HG03097 (cell line): ENCODE data around the gene SH3GL1.

Source experiments
- ATAC-seq: cut with Tn5 transposase; IDR thresholded peaks from one replicate; pipeline ENCODE4 v1.9.1; 2021; ENCODE audit not compliant: unreplicated experiment, low FRiP score

SH3GL1 gene

DNA sequence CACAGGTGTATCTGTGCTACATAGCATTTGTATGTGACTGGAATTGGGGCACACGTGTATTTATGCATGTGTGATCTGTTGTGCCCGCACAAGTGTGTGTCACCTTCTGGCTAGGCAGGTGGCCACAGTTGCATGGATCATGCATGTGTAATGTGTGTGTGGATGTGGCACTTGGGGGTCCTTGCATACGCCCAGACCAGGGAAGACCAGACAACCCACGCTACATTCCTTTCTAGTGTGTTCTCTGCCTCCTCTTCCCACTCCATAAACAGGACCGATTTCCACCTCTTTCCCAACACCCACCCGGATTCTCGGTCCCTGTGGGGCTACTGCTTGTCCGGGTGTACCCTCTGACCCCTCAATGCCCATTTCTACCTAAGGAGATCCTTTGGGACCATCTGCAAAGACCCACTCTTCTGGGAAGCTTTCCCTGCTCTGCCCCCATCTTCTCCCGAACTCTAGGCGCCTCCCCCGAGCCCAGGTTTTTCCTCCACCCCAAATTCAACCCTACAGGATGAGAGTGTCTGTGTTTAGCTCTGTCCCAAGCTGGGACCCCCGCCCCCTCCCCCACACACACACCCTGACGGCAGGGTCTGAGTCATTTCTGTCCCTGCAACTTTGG is 74.0 kb downstream of the SH3GL1 start:
- ATAC-seq, result no peak

DNA sequence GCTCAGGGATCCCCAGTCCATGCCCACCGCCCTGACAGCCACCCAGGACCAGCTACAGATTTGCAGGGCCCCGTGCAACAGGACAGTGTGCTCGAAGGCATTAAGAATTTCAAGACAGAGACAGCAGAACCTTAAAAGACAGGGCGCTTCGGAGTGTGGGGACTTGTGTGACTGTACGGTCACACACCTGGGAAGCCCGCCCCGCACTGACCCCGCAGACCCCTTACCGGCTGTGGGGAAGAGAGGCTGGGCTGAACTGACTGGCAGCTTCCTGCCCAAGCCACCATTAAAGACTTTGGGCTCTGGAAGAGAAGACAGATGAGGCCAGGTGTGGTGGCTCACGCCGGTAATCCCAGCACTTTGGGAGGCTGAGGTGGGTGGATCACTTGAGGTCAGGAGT is 76.1 kb downstream of the SH3GL1 start:
- ATAC-seq, result no peak

DNA sequence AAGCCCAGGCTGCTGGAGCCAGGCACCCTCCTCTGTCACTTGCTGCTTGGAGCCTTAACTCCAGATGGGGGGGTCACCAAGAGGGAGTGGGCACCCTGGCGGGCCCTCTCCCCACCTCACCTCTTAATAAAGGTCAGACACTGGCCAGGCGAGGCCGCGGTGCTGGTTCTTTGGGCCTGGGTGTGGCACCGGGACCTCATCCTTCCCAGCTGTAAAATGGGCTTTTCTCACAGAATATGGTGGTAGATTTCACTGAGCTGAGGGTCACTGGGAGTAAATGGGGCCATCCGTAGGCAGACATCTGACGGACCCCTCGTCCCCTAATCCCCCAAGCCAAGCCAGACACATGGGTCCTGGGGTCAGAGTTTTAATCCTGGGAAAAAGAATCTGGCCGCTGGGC is 76.7 kb downstream of the SH3GL1 start:
- ATAC-seq, result no peak

DNA sequence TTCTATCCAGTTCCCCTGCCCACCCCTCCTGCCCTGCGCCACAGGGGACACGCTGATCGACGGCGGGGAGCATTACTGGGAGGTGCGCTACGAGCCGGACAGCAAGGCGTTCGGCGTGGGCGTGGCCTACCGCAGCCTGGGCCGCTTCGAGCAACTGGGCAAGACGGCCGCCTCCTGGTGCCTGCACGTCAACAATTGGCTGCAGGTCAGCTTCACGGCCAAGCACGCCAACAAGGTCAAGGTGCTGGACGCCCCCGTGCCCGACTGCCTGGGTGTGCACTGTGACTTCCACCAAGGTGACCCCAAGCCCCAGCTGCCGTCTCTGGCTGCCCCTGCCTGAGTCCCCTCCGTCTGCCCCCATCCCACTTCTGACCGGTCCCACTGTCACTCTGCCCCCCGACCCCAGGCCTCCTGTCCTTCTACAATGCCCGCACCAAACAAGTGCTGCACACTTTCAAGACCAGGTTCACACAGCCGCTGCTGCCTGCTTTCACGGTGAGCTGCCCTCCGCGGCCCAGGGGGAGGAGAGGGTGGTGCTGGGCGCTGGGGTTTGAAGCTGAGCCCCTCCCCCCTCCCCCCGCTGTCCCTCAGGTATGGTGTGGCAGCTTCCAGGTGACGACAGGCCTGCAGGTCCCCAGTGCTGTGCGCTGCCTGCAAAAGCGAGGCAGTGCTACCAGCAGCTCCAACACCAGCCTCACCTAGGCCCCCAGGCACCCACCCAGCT is 77.2 kb downstream of the SH3GL1 start:
- ATAC-seq, result no peak

DNA sequence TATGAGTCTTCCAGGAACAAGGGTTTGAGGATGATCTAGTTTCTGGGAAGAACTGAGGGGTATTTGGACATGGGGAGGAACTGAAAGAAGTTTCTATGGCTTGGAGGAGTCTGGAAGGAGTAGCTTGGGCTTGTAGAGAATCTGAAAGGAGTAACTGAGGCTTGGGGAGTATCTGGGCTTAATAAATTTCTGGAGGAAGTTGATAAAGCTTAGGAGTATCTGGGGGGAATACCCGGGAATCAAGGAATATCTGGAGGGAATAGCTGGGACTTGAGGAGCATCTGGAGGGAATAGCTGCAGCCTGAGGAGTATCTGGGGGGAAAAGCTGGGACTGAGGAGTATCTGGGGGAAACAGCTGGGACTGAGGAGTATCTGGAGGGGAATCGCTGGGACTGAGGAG is 79.9 kb downstream of the SH3GL1 start:
- no peak for ATAC-seq

DNA sequence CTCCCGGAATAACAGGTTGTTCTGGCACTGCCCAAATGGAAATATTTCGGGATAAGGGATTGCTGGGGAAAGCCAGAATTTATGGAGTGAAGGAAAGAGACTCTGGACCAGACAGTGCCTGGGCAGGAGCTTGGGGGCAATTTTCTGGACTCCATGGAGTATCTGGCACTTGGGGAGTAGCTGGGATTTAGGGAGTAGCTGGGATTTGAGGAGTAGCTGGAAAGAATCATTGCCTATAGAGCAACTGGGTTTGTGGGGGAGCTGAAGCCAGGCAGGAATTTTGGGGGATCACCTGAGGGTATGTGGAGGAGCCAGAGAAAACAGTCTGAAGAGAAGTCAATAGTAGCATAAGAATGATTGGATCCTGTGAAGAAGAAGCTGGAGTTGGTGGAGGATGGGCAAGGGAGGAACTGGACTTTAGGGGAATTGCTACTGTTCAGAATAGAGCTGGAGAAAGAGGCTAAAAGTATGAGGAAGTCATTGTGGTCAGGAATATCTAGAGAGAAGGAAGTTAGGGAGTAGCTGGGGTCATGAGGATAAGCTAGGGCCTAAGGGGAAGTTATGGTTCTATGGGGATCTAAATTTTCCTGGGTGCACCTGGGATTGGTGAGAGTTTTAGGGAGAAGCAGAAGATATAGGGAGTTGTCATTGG is 81.2 kb downstream of the SH3GL1 start:
- ATAC-seq, result no peak

DNA sequence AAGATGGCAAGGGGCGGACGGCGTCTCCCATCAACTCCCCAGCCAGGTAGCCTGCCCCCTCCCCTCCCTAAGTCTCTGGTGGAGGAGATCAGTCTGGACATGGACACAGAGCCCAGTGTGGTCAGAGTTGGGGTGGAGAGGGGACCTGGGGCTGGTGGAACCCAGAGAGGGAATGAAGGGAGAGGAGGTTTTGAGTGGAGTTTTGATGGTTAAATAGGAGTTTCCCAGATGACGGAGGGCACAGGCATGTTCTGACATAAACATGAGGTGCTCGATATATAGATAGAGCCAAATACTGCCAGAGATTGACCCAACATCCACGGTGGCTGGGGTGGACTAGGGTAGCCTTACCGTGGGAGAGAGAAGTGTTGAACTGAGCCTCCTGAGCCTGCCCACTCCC is 81.9 kb downstream of the SH3GL1 start:
- no peak for ATAC-seq

DNA sequence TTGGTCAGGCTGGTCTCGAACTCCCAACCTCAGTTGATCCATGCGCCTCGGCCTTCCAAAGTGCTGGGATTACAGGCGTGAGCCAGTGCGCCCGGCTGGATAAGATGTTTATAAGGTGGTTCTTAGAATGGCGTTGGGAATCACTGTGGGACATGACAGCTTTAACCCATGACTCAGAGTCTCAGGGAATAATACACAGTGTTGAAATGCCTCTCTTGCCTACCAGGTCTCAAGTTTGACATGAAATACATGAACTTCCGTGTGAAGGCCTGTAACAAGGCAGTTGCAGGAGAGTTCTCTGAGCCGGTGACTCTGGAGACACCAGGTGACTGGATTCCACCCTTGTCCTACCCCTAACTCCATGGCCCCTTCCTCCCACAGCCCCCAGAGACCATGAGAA is 83.4 kb downstream of the SH3GL1 start:
- ATAC-seq, result no peak

DNA sequence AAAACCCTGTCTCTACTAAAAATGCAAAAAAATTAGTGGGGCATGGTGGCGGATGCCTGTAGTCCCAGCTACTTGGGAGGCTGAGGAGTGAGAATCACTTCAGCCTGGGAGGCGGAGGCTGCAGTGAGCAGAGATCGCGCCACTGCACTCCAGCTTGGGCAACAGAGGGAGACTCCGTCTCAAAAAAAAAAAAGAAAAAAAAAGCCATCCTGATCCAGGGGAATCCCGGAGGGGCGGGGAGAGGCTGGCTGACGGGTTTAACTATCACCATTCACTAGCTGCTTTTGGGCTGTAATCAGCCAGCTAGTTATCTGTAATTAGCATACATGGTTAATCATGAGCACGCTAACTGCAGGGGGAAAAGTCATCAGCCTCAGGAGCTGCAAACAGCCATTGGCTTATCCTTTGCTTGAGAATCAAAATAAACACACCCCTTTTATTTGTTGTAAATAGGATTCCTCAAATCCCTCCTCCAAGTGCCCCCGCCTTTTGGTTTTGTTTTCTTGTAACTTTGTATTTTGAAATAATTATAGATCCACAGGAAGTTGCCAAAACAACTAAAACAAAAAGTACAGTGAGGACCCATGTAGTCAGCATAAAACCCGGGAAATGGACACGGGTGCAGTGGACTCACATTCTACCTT is 86.4 kb downstream of the SH3GL1 start:
- no peak for ATAC-seq
